GM18526 (cell line): Measurements from ENCODE around the gene SYT4.

Experiments used
- POLR2A ChIP-seq: IDR thresholded peaks from 3 replicates; pipeline ENCODE4 v1.6.1; 2011; ENCODE audit not compliant: insufficient read length; ENCODE audit errors: extremely low read depth

Gene SYT4

GRCh38 chr18:43248610-43249249 is 28.6 kb downstream of the SYT4 start:
- TF ChIP-seq POLR2A = no peak

GRCh38 chr18:43247944-43248343 is 29.3 kb downstream of the SYT4 start:
- no peak for TF ChIP-seq POLR2A

DNA sequence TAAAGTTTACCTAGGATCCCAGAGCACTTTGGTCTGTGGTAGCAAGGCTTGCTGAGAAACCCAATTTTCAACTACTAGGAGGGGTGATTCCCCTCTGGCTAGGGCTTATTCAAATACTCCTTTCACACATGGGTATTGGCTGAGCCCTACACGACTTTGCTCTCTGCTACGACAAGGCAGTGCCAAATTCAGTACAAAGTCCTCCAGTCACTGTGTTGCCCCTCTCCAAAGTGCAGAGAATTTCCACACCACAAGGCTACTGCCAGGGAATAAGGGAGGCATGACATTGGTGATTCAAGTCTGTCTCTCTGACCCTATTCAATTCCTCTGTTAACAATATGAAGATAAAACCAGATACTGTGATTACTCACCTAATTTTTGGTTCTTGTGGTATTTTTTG is 38.9 kb downstream of the SYT4 start:
- no peak for TF ChIP-seq POLR2A

GRCh38 chr18:43236921-43237320 is 40.4 kb downstream of the SYT4 start:
- TF ChIP-seq POLR2A = no peak

- TF ChIP-seq POLR2A = no peak
Observed at GRCh38 chr18:43234889-43235288, 42.4 kb downstream of the SYT4 start.

DNA sequence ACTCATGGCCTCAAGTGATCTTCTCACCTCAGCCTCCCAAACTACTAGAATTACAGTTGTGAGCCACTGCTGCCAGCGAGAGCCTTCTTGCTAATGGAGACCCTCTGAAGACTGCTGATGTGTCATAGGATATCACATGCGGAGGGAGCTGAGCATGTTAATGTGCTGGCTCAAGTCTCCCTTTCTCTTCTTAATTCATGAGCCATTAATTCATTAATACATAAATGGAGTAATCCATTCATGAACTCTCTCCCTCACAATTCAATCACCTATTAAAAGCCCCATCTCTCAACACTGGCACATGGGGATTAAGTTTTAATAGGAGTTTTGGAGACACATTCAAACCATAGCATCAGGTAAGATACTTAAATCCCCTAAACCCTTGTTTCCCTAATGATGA is 54.8 kb downstream of the SYT4 start:
- no peak for TF ChIP-seq POLR2A

DNA sequence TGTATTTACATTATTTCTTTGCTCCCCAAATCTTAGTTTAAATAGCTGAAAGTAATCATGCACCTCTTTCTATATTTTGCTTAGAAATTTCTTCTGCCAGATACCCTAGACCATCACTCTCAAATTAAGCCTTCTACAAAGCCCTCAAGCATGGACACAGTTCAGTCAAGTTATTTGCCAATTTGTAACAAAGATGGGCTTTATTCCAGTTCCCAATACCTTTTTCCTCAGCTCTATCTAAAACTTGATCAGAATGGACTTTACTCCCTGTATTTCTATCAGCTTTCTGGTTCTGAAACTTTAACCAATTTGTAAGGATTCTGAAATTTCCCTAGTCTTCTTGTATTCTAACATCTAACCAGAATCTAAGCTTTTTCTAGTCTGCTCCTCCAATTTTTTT is 56.6 kb downstream of the SYT4 start:
- no peak for TF ChIP-seq POLR2A
